ENCODE data around the gene KCNK16.

DNA sequence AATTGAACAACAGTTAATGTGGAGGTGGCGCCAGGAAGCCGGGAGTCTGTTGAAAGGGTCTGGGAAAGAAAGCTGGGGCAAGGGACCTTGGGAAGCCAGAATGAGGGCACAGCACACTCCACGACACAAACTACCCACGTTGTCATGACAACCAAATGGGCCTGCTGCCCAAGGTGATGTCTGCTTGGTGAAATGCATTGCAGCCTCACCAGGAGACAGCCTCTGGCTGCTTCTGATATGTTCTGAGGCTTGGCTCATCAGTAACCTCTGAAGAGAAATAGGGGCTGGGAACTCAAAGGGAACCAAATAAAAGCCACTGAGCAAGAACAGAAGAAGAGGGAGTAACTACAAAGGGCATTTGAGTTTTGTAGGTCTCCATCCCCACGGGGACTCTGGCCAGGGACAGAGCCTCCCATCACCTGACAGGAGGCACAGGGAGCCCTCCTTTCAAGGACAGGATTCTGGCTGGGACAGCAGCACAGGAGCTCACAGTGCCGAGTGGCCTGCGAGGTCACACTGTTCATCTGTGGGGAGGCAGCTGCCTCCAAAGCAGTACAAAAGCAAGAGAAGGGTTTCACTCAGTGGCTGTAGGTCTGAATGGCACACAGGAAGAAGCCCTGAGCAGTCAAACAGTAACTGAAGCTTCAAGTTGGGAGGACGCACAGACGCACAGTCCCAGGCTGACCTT, 44.6 kb upstream of the KCNK16 start:
- TF ChIP-seq, protein P1, sequence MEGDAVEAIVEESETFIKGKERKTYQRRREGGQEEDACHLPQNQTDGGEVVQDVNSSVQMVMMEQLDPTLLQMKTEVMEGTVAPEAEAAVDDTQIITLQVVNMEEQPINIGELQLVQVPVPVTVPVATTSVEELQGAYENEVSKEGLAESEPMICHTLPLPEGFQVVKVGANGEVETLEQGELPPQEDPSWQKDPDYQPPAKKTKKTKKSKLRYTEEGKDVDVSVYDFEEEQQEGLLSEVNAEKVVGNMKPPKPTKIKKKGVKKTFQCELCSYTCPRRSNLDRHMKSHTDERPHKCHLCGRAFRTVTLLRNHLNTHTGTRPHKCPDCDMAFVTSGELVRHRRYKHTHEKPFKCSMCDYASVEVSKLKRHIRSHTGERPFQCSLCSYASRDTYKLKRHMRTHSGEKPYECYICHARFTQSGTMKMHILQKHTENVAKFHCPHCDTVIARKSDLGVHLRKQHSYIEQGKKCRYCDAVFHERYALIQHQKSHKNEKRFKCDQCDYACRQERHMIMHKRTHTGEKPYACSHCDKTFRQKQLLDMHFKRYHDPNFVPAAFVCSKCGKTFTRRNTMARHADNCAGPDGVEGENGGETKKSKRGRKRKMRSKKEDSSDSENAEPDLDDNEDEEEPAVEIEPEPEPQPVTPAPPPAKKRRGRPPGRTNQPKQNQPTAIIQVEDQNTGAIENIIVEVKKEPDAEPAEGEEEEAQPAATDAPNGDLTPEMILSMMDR (IDR thresholded peaks at IDR 0.05; ENCODE audit: insufficient read depth, low read depth, low read length) = no peak
- TF ChIP-seq EZH2 (IDR thresholded peaks at IDR 0.05; ENCODE audit: insufficient read depth, low read length) = no peak

Data from astrocyte (in vitro differentiated cells and primary cell).